NCI-H69 (cell line): ENCODE data around the gene NEURL1.

Experiments
- DNase-seq: peaks from one replicate; lab custom pipeline; 2025; lab: John Stamatoyannopoulos, UW

NEURL1 gene

GRCh38 chr10:103609231-103610082 is 116.0 kb downstream of the NEURL1 start:
- no peak for DNase-seq

DNA sequence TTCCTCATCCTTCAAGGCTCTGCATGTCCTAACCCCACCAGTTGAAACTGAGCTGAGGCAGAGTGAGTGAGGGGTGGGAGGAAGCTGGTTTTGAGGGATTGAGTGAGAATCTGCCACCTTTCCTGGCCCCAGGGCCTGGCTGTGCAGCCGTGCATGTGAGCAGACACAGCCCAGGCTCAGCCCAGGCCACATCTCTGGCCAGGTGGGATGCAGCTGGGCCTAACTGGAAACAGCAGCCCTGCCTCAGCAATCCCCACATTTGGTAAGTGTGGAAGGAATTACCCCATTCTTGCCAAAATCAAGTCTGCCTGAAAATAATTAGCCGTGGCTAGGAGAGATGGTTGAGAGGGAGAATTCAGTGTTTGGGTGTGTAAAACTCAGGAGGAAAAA is 116.6 kb downstream of the NEURL1 start:
- no peak for DNase-seq

DNA sequence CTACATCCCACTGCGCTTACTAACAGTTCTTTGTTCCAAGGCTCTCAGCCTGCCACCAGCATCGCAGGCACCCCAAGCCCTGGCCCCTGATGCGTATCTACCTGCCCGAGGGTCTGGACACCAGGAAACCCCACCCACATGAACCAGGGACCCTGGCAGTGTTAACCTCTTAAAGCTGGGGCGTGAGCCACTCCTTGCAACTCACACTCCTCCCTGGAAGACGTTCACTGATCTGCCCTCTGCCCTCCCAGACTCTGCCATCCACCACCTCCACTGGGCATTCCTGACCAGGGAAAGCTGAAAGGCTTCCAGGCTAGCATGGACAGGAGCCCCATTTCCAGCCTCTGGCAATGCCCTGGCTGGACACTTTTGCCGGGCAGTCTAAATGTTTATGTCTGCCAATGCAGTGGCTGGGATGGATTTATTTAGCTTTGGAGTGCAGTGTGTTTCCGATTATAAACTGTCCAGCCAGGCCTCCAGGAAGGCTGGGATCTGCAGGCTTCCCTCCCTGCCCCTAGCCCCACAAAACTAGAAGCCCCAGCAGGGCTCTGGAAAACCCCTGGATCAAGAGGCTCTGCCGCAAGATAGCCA is 117.5 kb downstream of the NEURL1 start:
- DNase-seq, result no peak

DNA sequence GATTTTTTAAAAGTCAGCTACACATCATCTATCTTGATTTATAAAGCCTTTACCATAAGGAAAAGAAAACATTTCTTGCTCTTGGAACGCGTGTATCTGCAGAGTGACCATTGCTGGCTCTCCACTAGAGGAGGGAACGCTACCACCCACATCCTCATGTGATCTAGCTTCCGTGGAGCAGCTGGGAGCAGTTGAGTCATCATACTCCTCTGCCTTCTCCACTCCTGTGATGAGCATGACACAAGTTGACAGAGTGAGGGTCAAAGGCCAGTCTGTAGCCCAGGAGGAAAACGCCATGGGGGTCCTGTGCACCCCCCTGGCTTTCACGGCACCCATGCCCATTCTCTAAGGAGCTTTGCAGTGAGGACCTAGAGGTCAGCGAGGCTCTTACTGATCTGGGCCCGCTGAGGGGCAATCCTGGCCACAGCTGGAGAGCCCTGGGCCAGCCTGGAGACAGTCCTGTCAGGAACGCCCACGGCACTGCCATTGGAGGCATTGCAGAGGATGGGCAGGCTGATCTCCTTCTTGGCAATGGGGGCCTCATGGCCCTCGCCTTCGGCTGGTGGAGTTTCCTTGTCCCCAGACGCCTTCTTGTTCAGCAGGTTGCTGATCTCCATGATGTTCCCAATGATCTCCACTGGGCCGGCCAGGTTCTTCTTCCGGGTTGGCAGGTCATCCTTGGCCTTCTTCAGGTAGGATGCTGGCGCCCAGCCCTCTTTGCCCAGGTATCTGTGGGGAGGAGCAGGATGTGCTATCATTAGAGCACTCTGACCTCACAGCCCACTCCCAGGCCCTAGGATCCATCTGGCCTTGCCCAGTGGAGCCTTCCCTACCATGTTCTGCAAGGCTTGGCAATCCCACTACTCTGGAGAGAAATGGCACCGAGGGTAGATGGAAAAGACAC is 119.2 kb downstream of the NEURL1 start:
- no peak for DNase-seq

DNA sequence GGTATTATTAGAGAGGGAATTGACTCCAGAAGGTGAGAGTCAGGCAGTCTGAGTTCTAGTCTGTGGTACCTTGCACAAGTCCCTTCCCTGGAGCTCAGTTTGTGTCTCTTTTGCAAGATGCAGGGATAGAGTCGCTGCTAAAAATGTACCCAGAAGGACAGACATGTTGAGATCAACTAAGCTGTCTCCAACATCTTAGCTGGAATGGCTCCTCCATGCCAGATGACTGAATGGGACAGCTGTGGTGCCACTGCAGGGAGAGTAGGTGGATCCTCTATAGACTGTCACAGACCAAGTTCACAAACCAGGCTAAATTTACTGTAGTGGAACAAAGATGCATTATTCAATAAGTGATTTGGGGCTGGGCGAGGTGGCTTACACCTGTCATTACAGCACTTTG is 120.1 kb downstream of the NEURL1 start:
- DNase-seq, result no peak

DNA sequence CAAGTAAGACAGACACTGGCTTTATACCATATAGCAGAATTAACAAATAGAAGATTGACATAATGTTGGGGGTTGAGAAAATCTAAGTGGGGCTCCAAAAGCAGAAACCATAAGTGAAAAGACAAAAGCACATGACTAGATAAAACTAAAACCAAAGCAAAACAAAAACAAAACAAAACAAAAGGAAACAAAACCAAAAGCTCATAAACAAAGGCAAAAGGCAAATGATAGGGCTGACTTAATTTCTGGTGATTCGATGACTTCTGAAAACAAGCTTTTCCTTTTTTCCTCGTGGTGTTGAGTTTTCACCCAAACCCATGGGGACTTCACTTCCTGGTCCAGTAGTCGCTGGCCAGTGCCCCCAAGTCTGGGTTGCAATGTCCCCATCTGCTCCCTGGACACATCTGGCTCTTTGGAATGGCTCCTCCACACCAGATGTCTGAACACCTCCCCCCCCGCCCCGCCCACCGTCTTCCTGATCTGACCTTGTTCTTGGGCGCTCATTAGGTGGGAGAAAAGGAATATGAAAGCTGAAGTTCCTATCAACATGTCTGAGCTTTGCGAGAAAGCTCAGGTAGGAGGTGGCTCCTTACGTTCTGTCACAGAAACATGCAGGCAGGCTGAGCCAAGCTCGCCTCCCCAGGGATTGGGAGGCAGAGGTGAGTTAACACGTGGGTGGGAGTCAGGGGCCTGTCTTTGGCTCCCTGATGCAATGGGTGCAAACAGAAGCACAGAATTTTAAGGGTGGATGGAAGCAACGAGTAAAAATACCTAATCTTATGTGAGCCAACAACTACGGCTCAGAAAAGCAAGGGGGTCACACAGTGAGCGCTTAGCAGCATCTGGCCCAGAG is 121.0 kb downstream of the NEURL1 start:
- DNase-seq, result no peak

DNA sequence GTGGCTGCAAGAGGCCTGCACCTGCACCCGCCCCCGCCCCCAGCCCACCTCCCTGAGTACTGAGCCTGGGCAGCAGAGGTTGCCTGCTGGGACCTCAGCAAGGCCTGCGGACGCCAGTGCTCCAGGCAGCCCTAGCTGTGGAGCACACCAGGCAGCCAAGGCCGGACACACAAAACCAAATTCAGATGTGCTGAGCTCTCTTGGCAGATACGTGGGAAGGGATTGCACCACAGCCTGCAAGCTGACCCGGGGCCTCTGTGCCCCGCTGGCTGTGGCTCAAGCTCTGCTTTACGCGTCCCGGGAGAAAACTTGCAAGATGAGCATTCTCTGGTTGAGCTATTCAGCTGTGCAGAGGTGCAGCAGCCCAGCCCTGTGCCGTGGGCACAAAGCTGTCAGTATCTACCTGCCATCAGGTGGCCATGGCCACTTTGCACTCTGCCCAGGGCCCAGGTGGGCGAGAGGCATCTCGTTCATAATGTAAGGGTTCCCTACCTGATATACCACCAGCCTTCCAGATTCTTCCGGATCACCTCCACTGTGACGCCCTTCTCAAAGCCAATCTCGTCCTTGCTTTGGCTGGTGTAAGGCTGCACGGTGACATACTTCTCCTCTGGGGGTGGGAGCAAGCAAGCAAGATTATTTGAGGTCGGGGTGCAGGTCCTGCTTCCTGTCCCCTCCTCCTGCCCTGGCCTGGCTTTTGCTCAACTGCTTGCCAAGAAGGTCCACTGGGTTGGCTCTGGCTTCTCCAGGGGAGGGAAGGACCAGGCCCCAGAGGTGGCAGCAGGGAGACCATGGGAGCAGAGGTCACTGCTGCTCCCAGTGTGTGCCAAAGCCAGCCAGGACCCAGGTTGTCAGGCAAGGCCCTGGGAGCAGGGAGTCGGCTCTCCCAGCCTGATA is 123.4 kb downstream of the NEURL1 start:
- DNase-seq, result no peak

DNA sequence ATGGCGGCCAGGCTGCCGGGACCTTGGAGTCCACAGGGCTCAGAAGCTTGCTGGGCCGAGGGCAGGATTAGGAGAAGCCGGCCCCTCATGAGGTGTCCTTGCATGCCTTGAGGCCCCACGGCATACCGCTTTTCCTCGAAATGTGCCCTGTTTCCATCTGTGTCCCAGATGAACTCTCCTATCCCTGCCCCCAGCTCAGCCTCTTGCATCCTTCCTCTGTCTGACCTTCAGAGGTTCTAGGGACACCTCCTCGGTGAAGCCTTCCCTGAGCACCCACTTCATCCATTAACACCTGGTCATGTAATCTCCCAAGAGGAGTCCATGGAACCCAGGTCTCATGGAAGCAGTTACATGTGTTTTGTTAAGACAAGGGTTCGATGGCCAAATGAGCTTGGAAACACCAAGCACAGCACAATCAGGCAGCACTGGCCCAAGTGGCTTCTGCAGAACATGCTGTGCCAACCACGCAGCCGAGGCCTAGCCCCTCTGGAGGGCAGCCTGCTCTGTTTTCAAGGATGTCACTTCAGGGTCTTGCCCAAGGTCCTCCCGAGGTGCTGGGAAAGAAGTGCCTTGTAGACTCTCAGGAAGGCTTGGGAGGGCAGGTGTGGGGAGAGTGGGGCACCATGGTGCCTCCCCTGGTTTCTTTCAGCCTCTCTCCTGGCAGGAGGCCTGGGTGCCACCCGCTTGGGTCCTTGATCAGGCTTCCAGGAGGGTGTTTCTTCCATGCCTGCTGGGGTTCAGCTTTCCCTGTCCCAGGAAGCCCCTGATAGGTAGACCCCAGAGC is 124.3 kb downstream of the NEURL1 start:
- DNase-seq, result no peak

DNA sequence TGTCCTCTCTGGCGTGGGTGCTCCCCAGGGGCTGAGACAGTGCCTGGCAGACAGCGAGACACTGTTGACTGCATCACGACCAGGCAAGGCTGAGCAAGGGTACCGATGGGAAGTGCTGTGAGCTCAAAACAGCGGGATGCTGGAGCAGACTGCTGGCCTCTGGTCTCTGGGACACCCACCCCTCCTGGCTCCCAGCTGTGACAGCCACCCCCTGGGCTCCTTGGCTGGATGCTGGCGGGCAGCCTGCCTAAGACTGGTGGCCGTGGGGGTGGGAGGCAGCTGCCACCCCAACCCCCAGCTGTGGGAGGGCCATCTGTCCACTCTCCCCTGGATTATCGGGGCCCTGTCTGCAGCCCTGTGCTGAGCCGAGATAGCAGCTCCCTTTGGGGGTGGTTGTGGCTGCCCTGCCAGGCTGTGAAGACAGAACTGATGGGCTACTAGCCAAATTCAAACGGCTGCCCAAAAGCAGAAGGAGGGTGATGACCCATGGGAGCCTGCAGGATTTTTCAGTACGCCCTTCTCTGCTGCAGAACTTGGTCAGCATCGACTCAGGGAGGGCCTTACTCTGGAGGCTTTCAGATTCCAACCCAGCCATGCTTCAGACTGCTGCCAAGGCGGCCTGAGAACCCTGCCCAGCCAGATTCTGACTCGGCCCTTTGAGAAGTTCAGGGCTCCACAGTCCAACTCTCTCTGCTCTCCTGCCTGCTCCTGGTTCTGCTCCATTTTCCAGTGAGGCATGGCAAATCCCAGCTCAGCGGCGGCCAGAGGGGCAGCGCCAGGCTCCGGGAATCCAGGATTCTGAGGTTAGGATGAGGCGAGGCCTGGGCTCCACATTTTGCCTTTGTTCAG is 125.3 kb downstream of the NEURL1 start:
- no peak for DNase-seq

GRCh38 chr10:103619424-103620351 is 126.2 kb downstream of the NEURL1 start:
- no peak for DNase-seq

DNA sequence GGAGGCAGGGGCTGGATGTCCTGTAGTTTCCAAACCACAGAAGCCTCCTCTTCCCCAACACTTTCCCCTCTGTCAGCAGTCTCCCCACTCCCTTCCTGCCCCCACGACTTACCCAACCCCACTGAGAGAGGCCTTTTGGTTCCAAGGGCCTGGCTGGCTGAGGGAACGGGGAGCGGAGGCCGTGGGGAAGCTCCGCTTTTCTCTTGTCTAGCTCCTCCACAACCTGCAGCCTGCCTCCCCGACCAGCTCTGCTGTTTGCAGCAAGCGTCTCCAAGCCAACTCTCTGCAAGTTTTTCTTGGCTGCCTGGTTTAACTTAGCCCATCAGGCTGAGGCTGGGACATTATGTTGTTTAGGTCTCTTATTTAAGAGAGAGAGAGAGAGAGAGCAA is 126.8 kb downstream of the NEURL1 start:
- DNase-seq, result no peak

GRCh38 chr10:103620891-103621782 is 127.6 kb downstream of the NEURL1 start:
- no peak for DNase-seq

GRCh38 chr10:103621783-103622125 is 128.2 kb downstream of the NEURL1 start:
- DNase-seq, result no peak

DNA sequence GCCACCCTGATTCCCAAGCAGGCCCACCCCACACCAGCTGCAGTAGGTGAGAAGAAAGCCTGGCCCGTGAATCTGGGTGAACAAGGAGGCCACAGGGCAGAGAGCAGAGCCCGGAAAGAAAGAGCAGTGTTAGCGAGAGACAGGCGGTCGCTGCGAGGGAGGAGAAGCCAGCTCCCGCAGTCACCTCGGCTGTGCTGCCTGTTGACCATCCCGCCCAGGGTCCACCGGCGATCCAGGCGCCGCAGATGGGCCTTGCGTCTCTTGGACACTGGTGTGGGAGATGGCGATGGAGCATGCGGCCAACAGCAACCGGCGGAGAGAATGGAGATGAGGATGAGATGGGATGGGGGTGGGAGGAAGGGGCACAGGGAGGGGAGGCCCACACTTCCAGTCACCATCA is 128.8 kb downstream of the NEURL1 start:
- DNase-seq, result no peak

GRCh38 chr10:103622935-103623574 is 129.6 kb downstream of the NEURL1 start:
- no peak for DNase-seq

- DNase-seq, result no peak
Observed at GRCh38 chr10:103626178-103626577, 132.7 kb downstream of the NEURL1 start.
